LNCAP (cell line): ENCODE measurements around the gene DNAJC8.

ENCODE experiments used
- CTCF ChIP-seq: fragments of 450-650 bp; IDR thresholded peaks from 2 replicates; pipeline ENCODE4 v1.5.1; 2017; ENCODE audit warnings: mild to moderate bottlenecking

Gene DNAJC8

GRCh38 chr1:28173151-28173979 is 59.5 kb downstream of the DNAJC8 start:
- no peak for TF ChIP-seq CTCF

- TF ChIP-seq CTCF, result no peak
These were observed 60.1 kb downstream of the DNAJC8 start for GRCh38 chr1:28172713-28173150.

- no peak for TF ChIP-seq CTCF
These were observed 61.6 kb downstream of the DNAJC8 start for GRCh38 chr1:28171246-28171645.

GRCh38 chr1:28170001-28170596 is 62.7 kb downstream of the DNAJC8 start:
- TF ChIP-seq CTCF, result no peak

GRCh38 chr1:28163496-28164161 is 69.2 kb downstream of the DNAJC8 start:
- TF ChIP-seq CTCF, result no peak

GRCh38 chr1:28162151-28162550 is 70.7 kb downstream of the DNAJC8 start:
- TF ChIP-seq CTCF, result no peak

- TF ChIP-seq CTCF, result no peak
These were observed 71.1 kb downstream of the DNAJC8 start for GRCh38 chr1:28161751-28162150.
